Hematopoietic multipotent progenitor cell treated with erythropoietin and hydrocortisone succinate and interleukin-3 and kit ligand, for 15 days (in vitro differentiated cells): ENCODE measurements around the gene C1orf167.

Experiments used
- DNase-seq: peaks from one replicate; pipeline ENCODE4 v3.0.0-alpha.2; 2015; ENCODE audit warnings: low spot score

C1orf167 gene

GRCh38 chr1:11784993-11785769 lies 23.2 kb downstream of the C1orf167 start:
- peak; percentile 62 for DNase-seq

- DNase-seq = no peak
These were observed 24.2 kb downstream of the C1orf167 start for GRCh38 chr1:11786168-11786567.

DNA sequence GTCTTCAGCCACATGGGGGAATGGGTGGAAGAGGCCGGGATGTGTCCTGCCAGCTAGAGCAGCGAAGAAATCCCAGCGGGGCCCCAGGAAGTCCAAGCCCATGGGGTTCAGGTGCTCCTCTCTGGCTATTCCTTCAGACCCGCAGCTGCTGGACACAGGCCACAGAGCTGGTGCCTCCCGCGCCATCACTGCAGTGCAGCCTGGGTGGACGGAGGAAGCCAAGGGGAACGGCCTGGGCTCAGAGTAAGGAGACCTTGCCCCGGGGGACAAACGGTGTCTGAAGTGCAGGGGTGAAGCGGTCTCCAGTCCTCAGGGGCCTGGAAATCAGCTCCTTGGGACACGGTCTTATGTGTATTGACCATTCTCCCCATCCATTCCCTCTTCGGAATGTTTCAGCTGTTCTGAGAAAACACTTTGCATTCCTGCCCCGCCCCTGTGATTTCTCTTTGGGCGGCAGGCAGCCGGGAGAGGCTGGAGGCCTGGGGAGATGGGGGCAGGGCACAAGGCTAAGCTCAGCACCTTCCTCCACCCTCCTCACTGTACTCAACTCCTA lies 25.3 kb downstream of the C1orf167 start:
- no peak for DNase-seq

DNA sequence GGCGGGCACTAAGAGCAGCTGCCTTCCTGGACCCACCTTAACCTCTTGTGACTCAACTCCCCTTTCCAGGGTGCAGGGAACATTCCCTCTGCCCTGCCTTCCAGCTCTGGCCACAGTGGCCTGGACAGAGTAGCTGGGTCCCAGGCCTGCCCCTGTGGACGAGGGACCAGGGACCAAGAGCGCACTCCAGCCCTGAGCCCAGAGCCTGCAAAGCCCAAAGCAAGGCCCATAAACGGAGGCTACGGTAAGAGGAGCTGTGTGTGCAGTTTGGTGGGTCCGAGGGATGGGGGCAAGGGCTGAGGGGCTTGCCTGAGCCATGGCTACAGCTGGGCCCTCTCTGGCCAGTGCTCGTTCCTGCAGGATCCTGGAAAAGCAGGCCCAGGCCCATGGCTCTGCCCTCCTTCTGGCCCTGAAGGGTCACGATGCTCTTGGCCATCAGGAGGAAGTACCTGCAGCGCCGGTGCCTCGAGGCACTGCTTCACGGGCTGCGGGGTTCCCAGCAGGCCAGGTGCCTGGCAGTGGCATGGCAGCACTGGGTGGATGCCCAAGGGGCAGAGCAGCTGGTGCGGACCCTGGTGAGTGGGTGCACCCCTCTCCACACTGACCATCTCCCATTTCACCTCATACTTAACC lies 25.9 kb downstream of the C1orf167 start:
- DNase-seq = no peak

GRCh38 chr1:11788549-11789053 lies 26.6 kb downstream of the C1orf167 start:
- no peak for DNase-seq

DNA sequence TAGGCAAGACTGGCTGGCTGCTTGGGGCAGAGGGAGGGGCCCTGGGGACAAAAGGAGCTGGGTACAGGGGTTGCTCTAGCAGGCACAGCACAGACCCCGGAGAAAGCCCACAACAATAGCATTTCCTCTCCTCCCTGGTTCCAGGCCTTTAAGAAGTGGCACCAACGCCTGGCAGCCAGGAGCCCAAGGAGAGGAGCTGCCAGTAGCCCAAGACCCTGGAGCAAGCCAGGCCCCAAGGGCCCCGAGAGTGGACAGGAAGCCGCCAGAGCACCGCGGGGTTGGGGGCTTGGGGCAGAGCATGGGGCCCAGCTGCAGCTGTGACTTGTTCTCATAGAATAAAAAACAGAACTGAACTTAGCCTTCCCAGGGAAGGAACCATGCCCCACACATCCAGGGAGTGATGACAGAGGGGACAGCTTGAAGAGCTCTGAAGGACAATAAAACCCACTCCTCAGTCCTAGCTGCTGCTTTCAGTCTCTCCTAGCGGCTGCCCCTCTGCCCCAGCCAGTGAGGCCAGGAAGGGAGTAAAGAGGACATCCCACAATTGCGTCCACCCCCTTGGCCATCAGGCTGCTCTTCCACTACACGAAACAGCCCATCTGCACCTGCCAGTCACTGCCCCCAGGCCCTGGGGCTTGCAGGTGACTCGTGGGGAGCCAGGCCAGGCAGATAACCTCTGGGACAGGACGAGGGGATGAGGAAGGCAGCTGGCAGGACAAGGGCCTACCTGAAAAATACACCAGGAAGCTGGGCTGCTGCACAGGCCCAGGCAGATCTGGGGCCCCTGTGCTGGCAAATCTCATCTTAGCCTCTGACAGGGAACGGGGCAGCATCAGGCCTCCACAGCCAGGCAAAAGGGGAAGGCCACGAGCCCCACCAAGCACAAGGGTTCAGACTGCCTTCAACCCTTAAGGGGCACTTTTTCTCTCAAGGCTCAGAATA lies 27.4 kb downstream of the C1orf167 start:
- DNase-seq = no peak

GRCh38 chr1:11790101-11790879 lies 28.3 kb downstream of the C1orf167 start:
- DNase-seq = no peak

- peak; percentile 88 for DNase-seq
These were observed 29.1 kb downstream of the C1orf167 start for GRCh38 chr1:11790880-11791715.

GRCh38 chr1:11792106-11792505 lies 30.1 kb downstream of the C1orf167 start:
- no peak for DNase-seq

DNA sequence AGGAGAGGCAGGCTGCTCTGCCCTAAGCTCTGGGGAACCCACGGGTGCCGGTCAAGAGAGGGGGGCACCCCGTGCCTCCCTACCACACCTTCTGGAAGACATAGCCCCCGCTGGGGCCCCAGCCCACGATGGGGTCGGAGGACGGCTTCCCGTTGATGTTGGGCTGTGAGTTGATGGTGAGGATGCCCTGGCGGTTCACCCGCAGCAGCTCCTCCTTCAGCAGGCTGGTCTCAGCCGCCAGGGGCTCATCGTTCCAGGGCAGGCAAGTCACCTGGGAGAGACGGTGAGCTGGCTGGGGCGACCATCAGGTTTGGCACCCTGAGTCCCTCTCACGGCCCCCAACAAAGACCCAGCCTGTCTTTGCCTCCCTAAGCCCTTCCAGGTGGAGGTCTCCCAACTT lies 31.8 kb downstream of the C1orf167 start:
- no peak for DNase-seq

DNA sequence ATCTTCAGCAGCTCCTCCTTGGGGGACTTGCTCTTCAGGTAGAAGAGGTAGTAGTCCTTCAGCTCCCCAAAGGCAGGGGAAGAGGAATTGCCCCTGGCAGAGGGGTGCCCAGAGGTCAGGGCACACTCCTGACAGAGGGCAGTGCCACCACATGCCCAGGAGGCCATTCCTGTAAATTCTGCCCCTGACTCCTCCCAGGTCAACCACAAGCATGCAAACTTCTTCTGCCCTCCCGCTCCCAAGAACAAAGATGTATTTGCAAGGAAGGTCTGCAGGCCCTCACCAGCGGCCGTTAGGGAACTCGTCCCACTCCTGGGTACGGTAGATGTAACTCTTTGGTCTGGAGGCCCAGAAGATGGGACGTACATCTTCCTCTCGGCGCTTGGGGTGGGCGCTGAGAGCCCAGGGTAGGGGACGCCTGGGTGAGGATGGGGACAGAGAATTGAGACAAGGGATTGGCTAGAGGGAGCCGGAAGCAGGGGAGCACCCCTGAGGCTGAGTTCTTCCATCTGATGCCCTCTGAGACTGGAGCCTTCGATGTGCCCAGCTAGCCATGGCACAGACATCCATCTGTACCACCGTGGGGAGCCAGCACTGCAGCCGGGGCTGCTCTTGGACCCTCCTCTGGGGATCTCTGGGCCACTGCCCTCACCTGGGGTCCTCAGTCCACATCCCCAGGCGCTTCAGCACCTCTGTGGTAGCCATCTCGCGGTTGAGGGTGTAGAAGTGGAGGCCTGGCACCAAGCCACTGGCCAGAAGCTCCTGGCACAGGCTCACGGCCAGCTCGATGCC lies 32.6 kb downstream of the C1orf167 start:
- no peak for DNase-seq

GRCh38 chr1:11795238-11795890 lies 33.4 kb downstream of the C1orf167 start:
- no peak for DNase-seq

DNA sequence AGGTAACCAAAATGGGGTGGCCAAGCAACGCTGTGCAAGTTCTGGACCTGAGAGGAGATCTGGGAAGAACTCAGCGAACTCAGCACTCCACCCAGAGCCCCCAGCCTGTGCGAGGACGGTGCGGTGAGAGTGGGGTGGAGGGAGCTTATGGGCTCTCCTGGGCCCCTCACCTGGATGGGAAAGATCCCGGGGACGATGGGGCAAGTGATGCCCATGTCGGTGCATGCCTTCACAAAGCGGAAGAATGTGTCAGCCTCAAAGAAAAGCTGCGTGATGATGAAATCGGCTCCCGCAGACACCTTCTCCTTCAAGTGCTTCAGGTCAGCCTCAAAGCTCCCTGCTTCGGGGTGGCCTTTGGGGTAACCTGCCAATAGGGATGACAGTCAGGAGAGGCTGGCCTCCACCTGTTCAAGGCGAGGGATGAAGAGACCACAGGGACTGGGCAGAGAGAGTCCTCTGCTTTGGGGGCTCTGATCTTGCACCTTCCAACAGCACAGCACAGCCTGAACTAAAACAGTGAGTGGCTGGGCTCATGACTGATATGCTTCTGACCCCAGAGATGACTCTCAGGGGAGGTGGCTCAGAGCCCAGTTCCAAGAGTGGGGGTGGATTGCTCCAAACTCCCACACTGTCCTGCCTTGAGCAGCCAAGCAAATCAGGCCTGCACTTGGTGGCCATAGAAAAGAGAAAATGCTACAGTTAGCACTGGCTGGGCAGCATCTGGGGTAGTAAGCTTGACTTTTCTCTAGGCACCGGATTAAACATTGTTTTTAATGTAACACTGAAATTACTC lies 34.2 kb downstream of the C1orf167 start:
- peak; percentile 58 for DNase-seq

DNA sequence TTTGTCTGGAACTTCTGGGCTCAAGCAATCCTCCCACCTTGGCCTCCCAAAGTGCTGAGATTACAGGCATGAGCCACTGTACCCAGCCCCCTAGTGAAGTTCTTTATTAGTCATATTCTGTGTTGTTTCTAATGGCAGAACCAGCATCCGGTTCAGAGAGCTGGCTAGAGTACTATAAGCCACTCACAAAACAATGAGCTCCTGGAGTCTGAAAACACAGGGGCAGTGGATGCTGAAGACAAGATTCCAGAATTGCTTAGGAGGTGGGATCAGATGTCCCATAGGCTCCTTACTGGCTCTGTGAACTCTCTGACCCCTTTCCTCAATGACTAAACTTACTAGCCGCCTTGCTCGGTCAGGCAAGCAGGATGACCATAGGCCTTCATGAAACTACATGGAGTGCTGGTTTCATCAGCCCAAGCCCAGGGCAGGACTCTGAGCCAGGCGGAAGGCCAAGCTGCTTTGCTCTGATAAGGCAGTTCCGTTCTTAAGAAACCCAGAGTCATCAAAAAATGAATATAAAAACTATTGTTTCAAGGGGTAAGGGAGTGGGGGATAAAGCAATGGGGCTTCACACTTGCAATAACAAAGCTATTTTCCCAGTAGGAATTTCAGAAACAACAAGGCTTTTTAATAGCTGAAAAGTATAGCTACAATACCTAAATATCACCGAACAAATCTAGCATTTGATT lies 35.7 kb downstream of the C1orf167 start:
- DNase-seq = peak; percentile 90

GRCh38 chr1:11799099-11799498 lies 37.1 kb downstream of the C1orf167 start:
- no peak for DNase-seq

DNA sequence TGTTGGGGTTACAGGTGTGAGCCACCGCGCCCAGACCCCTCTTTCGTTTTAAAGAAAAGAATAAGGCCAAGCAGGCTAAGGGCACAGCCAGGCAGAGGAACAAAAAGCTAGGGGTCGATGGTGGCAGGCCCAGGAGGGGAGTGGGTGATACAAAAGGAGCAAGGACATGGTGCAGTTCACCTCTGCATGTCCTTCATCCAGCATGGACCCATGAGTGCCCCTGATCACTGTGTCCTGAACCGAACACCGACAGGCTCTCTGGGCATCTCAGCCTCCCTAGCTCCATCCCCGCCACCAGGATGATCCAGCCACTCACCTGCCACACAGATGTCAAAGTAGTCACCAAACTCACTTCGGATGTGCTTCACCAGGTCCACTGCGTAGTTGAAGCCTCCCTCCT lies 37.9 kb downstream of the C1orf167 start:
- DNase-seq = no peak

DNA sequence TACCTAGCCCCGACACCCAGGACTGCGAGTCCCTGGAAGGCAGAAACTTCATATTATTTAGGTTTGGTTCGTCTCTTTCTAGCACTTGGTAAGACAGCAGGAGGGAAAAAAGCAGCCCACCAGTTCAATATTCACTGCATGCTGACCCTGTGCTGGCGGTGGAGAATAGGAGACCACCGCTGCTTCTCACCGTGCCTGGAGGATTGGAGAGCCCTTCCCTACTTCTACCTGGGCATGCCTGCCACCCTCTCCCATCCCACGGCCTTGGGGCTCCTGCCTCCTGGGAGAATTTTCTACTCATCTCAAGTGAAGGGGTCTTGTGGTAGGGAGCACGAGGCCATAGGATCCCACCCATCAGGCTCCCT lies 38.4 kb downstream of the C1orf167 start:
- no peak for DNase-seq
